GM12878 (cell line): Measurements from ENCODE around the gene PROZ. TPM values are rescaled to one million over a fixed set of nuclear protein-coding genes. Genes with fewer than 3 reads are reported as not detected.

Experiments used
- ATF7 ChIP-seq: fragments of 450-650 bp; IDR thresholded peaks from 2 replicates; pipeline ENCODE4 v1.6.1; 2016; ENCODE audit warnings: low read depth, mild to moderate bottlenecking
- CHD2 ChIP-seq: IDR thresholded peaks from 2 replicates; pipeline ENCODE4 v1.6.1; 2011; ENCODE audit warnings: low read depth, low read length, improper control_type of control experiment, borderline replicate concordance
- E4F1 ChIP-seq: fragments of 450-650 bp; IDR thresholded peaks from 2 replicates; pipeline ENCODE4 v1.6.1; 2018; ENCODE audit warnings: borderline replicate concordance, mild to moderate bottlenecking; ENCODE audit not compliant: partially characterized antibody
- IRF5 ChIP-seq: fragments of 450-650 bp; IDR thresholded peaks from 2 replicates; pipeline ENCODE4 v1.6.1; 2017; ENCODE audit warnings: borderline replicate concordance
- JUNB ChIP-seq: IDR thresholded peaks from 2 replicates; pipeline ENCODE4 v1.6.1; 2016; ENCODE audit warnings: antibody characterized with exemption, mild to moderate bottlenecking
- KAT2A ChIP-seq: conservative IDR thresholded peaks from 2 replicates; pipeline ENCODE4 v1.6.1; 2011; ENCODE audit warnings: low read depth, low read length; ENCODE audit not compliant: control insufficient read depth
- KDM1A ChIP-seq: fragments of 200-600 bp; sonication (generic); IDR thresholded peaks from 2 replicates; pipeline ENCODE4 v1.6.1; 2016; ENCODE audit warnings: borderline replicate concordance
- MTA3 ChIP-seq: IDR thresholded peaks from 2 replicates; pipeline ENCODE4 v1.6.1; 2012; ENCODE audit warnings: low read length, inconsistent platforms, borderline replicate concordance
- PKNOX1 ChIP-seq: fragments of 450-650 bp; IDR thresholded peaks from 2 replicates; pipeline ENCODE4 v1.6.1; 2016; ENCODE audit warnings: mild to moderate bottlenecking
- POLR2A ChIP-seq: IDR thresholded peaks from 2 replicates; pipeline ENCODE4 v1.6.1; 2011; ENCODE audit warnings: low read depth, mild to moderate bottlenecking, low read length
- RELB ChIP-seq: fragments of 450-650 bp; IDR thresholded peaks from 2 replicates; pipeline ENCODE4 v1.6.1; 2017; ENCODE audit warnings: low read depth, mild to moderate bottlenecking, moderate library complexity
- SRF ChIP-seq, 2 experiments: IDR thresholded peaks; 2 replicates each; pipeline ENCODE4 v1.6.1; 2011; ENCODE audit warnings: low read depth in 2 of 2, low read length in 2 of 2, mild to moderate bottlenecking in 1 of 2, moderate library complexity in 1 of 2
- YY1 ChIP-seq: IDR thresholded peaks from 2 replicates; pipeline ENCODE4 v1.6.1; 2011; ENCODE audit warnings: low read depth, mild to moderate bottlenecking, low read length
- ZBTB40 ChIP-seq: fragments of 450-650 bp; IDR thresholded peaks from 2 replicates; pipeline ENCODE4 v1.6.1; 2016; ENCODE audit warnings: mild to moderate bottlenecking, moderate library complexity, borderline replicate concordance
- ZNF622 ChIP-seq: fragments of 450-650 bp; IDR thresholded peaks from 2 replicates; pipeline ENCODE4 v1.6.1; 2017; ENCODE audit warnings: mild to moderate bottlenecking, inconsistent platforms
- polyA plus RNA-seq, 11 experiments: library from polyadenylated mRNA; depleted of rRNA in 4 of 11; unstranded in 6 of 11; stranded (reverse) in 5 of 11; fragments of >200 nt; fragmentation: Nextera tagmentation in 4 of 11; fragmentation: Illumina TruSeq in 1 of 11; extraction: Ambion mirVana in 4 of 11; extraction: Trizol in 1 of 11; gene quantifications; 1 replicate in 1 of 11; 2 replicates in 10 of 11; pipeline versions ENCODE4 v1.2.1 to v1.2.3, GENCODE V29; 2011 to 2016; ENCODE audit warnings: inconsistent platforms in 2 of 11, missing spikeins in 2 of 11, low read depth in 1 of 11
- total RNA-seq, 4 experiments: library from RNA; depleted of rRNA in 3 of 4; stranded (reverse); fragments of >200 nt in 3 of 4; fragmentation: Illumina TruSeq in 1 of 4; extraction: Trizol in 1 of 4; gene quantifications; 2 replicates each; pipeline versions ENCODE4 v1.2.1 to v1.2.3, GENCODE V29; 2013 to 2021

PROZ gene
- total and polyA plus RNA-seq, 10 of the 15 experiments (the other 5 are each of a cell fraction or from before 2014, with no cell fraction given), result 0.07 to 0.24 (median 0.21) TPM; not detected in 7

- TF ChIP-seq RELB, result peak; percentile 48; the same call in 1 of the 2 replicates
- TF ChIP-seq POLR2A, result no peak
- no peak for TF ChIP-seq E4F1
- no peak for TF ChIP-seq KAT2A
- no peak for TF ChIP-seq MTA3
- TF ChIP-seq KDM1A, result no peak
- no peak for TF ChIP-seq YY1
- TF ChIP-seq SRF (IDR thresholded peaks at IDR 0.05; ENCODE audit: low read depth in 2 of 2, low read length in 2 of 2), result no peak
- no peak for TF ChIP-seq ZNF622
- 0 out of 2 replicates have a peak, but pooled peaks have one; percentile 10 for TF ChIP-seq ZBTB40
- peak; percentile 43; the same call in 1 of the 2 replicates for TF ChIP-seq CHD2
- TF ChIP-seq JUNB, result no peak
- no peak for TF ChIP-seq IRF5
- peak; percentile 50; the same call in 1 of the 2 replicates for TF ChIP-seq PKNOX1
- TF ChIP-seq ATF7, result peak; percentile 69; the same call in 1 of the 2 replicates
Measured at GRCh38 chr13:113186061-113186900, 27.8 kb downstream of the PROZ start (continued).
